Activated naive CD8-positive, alpha-beta T cell treated with anti-CD3 and anti-CD28 coated beads, Interleukin-2, amount 10 ng/mL, durations not matched to agents 7 days and 5 days (primary cell): Measurements from ENCODE around the gene SORCS1. TPM values are rescaled to one million over a fixed set of nuclear protein-coding genes. Genes with fewer than 3 reads are reported as not detected.

Source experiments
- ATAC-seq: fragments of 150-1000 bp; cut with Tn5 transposase; one replicate; pipeline ENCODE4 v1.10.0; 2021; ENCODE audit warnings: low read depth, moderate library complexity
- POLR2A ChIA-PET: fragments of 350-600 bp; sonication (Branson Sonifier 250); formaldehyde crosslinking; loops from one replicate; lab custom pipeline; 2021; ENCODE audit warnings: antibody characterized with exemption; lab: Charles Lee
- DNase-seq: peaks from one replicate; pipeline ENCODE4 v3.0.0; 2021
- H3K27ac Mint-ChIP-seq: one replicate; pipeline ENCODE4 v1.8.0; 2022; ENCODE audit warnings: mild to moderate bottlenecking, mixed read lengths
- H3K27me3 Mint-ChIP-seq: one replicate; pipeline ENCODE4 v1.8.0; 2022; ENCODE audit warnings: mild to moderate bottlenecking, moderate library complexity, mixed read lengths
- H3K36me3 Mint-ChIP-seq: one replicate; pipeline ENCODE4 v1.8.0; 2021; ENCODE audit warnings: mild to moderate bottlenecking, mixed read lengths
- H3K4me1 Mint-ChIP-seq: one replicate; pipeline ENCODE4 v1.8.0; 2021; ENCODE audit warnings: mixed read lengths
- H3K4me3 Mint-ChIP-seq: one replicate; pipeline ENCODE4 v1.8.0; 2022; ENCODE audit warnings: mild to moderate bottlenecking, moderate library complexity, mixed read lengths
- H3K9me3 Mint-ChIP-seq: one replicate; pipeline ENCODE4 v1.8.0; 2021; ENCODE audit warnings: mixed read lengths
- total RNA-seq, 2 experiments: library from RNA; stranded (reverse); gene quantifications; one replicate each; pipeline ENCODE4 v1.2.3, GENCODE V29; 2021

The SORCS1 gene
- total RNA-seq: not detected

GRCh38 chr10:107163881-107164861 lies at the start of gene SORCS1:
TSS of gene SORCS1 (minus strand) at chr10:107164706.
- ATAC-seq (no peak), DNase-seq (peak; percentile 31)
- Mint-ChIP-seq H3K27ac (no peak within 1 kb of the TSS), H3K36me3 (peaks cover 2% of the 10 kb centered on the region), H3K4me1 (no peaks in the 10 kb centered on the region), H3K27me3 (peaks cover 21% of the 10 kb centered on the region), H3K9me3 (peaks cover 2% of the 10 kb centered on the region), H3K4me3 (no peak within 1 kb of the TSS)
- POLR2A ChIA-PET: no interaction called here

DNA sequence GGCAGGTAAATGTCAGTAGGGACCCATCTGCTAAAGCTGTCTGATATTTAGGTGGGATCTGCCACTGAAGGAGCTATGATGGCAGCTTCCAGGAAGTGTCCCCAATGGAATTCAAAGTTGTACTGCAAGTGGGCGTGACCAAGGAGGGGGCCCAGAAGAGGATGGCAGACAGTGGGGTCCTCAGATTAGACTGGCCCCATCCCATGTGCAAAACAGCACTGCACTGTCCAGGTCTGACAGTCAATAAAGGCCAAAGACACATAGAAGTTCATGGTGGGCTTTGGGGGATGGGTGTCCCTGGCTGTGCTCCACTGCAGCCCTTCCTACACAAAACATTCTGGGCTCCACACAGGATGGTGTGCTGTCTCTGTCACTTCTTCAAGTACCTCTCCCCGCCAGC lies 49.8 kb upstream of the SORCS1 start:
- Mint-ChIP-seq H3K36me3 (no peaks in the 10 kb centered on the region), H3K27ac (no peak overlapping the region), H3K4me1 (no peaks in the 10 kb centered on the region), H3K9me3 (peaks cover 3% of the 10 kb centered on the region), H3K27me3 (no peaks in the 10 kb centered on the region), H3K4me3 (no peak overlapping the region)
- DNase-seq: no peak
- POLR2A ChIA-PET: no interaction called here
- no peak for ATAC-seq

DNA sequence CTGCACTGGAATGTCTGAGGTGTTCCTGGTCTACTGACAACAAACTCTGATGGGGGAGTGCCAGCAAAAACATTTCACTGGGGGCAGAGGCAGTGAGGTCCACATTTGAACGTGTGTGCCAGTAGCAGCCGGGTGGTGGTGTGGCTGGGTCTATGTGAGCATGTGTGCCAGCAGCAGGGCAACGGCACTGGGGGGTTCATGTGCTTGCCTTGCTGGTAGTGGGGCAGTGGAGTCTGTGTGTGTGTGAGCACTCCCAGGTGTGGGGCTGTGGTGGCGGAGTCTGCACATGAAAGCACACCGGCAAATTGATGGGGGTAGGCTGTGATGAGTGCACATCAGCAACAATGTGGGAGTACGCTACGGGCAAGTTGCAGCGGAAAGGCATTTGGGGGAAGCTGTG lies 49.4 kb upstream of the SORCS1 start:
- Mint-ChIP-seq H3K27me3 (no peaks in the 10 kb centered on the region), H3K4me3 (no peak overlapping the region), H3K9me3 (peaks cover 3% of the 10 kb centered on the region), H3K4me1 (no peaks in the 10 kb centered on the region), H3K27ac (no peak overlapping the region), H3K36me3 (no peaks in the 10 kb centered on the region)
- DNase-seq (no peak), ATAC-seq (no peak)
- POLR2A ChIA-PET: no interaction called here

GRCh38 chr10:107206833-107207232 lies 42.3 kb upstream of the SORCS1 start:
- no peak overlapping the region for H3K27ac Mint-ChIP-seq
- no peak for DNase-seq
- H3K4me1 Mint-ChIP-seq: no peaks in the 10 kb centered on the region
- H3K4me3 Mint-ChIP-seq: no peak overlapping the region
- POLR2A ChIA-PET: no interaction called here
- no peaks in the 10 kb centered on the region for H3K36me3 Mint-ChIP-seq
- no peaks in the 10 kb centered on the region for H3K27me3 Mint-ChIP-seq
- peaks cover 4% of the 10 kb centered on the region for H3K9me3 Mint-ChIP-seq
- no peak for ATAC-seq

DNA sequence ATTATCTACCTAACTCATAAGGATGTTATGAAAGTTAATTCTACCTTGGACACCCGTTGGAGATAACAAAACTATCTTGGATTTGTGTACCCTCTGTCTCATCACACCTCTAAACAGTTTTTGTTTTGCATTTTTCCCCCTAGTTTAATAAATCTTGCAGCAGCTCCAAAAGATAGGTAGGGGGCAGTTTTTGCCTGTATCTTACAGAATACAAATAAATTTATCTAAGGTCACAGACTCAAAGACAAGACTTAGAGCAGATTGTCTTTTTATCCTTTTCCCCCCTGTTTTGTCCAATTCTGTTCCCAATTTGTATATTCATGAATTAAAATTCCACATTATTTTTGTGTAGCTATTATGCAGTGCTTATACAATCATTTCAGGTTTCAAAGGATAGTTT lies 5.0 kb upstream of the SORCS1 start:
- peaks cover 2% of the 10 kb centered on the region for H3K9me3 Mint-ChIP-seq
- DNase-seq: no peak
- POLR2A ChIA-PET: no interaction called here

DNA sequence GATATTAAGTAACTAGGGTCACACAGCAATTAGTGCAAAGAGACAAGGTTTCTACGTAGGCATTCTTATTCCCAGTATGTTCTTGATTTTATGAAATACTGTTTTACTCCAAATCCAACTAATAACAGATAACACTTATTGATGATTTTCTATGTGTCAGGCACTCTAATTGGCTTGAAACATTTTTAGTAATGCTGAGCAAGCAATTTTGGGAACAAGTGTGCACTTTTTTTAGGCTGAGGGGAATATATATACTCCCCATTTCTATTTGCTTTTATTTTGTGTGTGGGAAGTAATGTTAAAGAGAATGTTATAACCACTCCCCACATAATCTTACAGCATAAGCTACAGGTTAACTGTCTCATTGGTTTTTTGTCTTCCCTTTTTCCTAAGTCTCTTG lies 4.2 kb upstream of the SORCS1 start:
- H3K27ac Mint-ChIP-seq: no peak overlapping the region
- peaks cover 10% of the 10 kb centered on the region for H3K27me3 Mint-ChIP-seq
- ATAC-seq: no peak

More for the DNA sequence above, 5.0 kb upstream of the SORCS1 start:
- Mint-ChIP-seq H3K36me3 (peaks cover 2% of the 10 kb centered on the region), H3K27ac (no peak overlapping the region), H3K4me3 (no peak overlapping the region), H3K4me1 (no peaks in the 10 kb centered on the region), H3K27me3 (peaks cover 10% of the 10 kb centered on the region)
- ATAC-seq: no peak

DNA sequence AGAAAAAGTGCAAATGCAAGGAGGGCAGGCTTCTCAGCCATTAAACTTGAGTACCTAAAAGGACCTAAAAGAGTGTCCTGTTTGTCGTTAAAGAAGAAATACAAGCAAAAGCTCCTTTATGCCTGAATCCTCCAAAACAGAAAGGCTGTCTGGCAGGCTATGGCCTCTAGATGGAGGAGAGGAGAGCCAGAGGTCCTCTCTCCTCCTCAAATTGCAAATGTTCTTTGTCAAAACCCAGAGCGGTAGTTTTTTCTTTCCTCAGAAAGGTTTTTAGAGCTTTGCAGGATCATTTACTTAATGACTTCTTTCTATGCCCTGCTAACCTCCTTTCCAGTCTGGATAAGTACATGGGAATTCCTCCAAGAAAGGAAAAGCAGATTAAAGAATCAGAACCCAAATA lies 1.9 kb upstream of the SORCS1 start:
- Mint-ChIP-seq H3K4me1 (no peaks in the 10 kb centered on the region), H3K9me3 (peaks cover 2% of the 10 kb centered on the region)
- POLR2A ChIA-PET: no interaction called here

More for the DNA sequence above, 4.2 kb upstream of the SORCS1 start:
- DNase-seq: no peak
- Mint-ChIP-seq H3K4me3 (no peak overlapping the region), H3K4me1 (no peaks in the 10 kb centered on the region), H3K9me3 (peaks cover 2% of the 10 kb centered on the region), H3K36me3 (peaks cover 2% of the 10 kb centered on the region)
- POLR2A ChIA-PET: no interaction called here

GRCh38 chr10:107164992-107165391 lies 486 bp upstream of the SORCS1 start:
- peaks cover 2% of the 10 kb centered on the region for H3K9me3 Mint-ChIP-seq
- POLR2A ChIA-PET: no interaction called here
- peaks cover 21% of the 10 kb centered on the region for H3K27me3 Mint-ChIP-seq
- no peak for DNase-seq
- no peak overlapping the region for H3K27ac Mint-ChIP-seq
- ATAC-seq: no peak
- no peaks in the 10 kb centered on the region for H3K4me1 Mint-ChIP-seq
- no peak overlapping the region for H3K4me3 Mint-ChIP-seq
- H3K36me3 Mint-ChIP-seq: peaks cover 2% of the 10 kb centered on the region

More for the DNA sequence above, 1.9 kb upstream of the SORCS1 start:
- DNase-seq: no peak
- Mint-ChIP-seq H3K4me3 (no peak overlapping the region), H3K36me3 (peaks cover 2% of the 10 kb centered on the region), H3K27me3 (peaks cover 21% of the 10 kb centered on the region), H3K27ac (no peak overlapping the region)
- ATAC-seq: no peak

DNA sequence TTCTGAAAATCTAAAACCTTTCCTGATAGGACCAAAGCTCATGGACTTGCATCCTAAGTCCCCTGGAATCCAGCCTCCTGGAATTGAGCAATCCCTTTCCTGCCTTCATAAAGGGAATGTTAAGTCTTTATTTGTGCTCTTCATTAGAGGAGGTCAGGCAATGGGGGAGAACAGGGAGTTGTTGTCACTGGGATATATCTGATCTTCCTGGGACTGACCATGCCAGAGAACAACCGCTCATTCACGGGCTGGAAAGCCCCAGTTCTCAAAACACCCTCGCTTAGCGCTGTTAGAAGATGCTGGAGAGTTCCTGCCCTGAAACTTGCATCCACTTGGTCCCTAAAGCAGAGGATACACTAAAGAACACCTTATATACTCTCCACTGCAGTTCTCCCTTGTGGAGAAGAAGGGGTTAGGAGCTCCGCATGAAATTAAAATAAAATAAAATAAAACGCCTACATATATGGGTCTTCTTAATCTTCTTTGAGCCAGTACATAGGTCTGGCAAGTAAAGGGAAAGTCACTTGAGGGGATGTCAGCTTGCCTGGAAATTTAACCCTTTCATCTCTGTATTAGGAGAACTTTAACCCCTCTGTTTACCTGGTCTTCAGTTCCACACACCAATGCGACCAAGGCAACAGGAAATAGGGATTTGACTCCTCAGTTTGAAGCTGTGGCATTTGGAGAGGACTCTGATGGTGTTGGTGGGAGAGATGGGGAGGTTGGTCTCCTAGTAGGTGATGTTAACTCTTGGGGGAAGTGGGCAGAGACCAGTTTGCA lies 1.2 kb downstream of the SORCS1 start:
- Mint-ChIP-seq H3K4me3 (no peak overlapping the region), H3K36me3 (peaks cover 2% of the 10 kb centered on the region), H3K4me1 (no peaks in the 10 kb centered on the region), H3K27ac (no peak overlapping the region), H3K27me3 (peaks cover 21% of the 10 kb centered on the region), H3K9me3 (peaks cover 2% of the 10 kb centered on the region)
- no peak for DNase-seq
- ATAC-seq: no peak
- POLR2A ChIA-PET: no interaction called here

DNA sequence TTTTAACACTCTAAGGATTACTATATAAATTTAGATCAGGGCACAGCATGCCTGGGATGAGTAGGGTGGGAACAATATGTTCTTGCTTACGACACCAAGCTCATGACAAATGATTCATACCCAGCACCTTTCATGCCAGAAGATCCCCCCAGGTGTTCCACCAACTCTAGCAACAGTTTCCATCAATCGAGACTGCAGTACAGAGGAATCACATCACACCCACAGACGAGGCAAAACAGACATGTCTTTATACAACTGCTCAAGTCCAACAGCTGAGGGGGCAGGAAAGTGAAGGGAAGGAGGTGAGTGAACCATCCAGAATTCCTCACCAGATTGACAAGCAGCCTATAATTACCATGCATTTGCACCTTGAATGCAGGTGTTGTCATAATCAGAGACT lies 3.6 kb downstream of the SORCS1 start:
- no peak for DNase-seq
- Mint-ChIP-seq H3K36me3 (peaks cover 2% of the 10 kb centered on the region), H3K27me3 (peaks cover 19% of the 10 kb centered on the region), H3K4me3 (no peak overlapping the region), H3K27ac (no peak overlapping the region), H3K4me1 (no peaks in the 10 kb centered on the region), H3K9me3 (no peaks in the 10 kb centered on the region)
- POLR2A ChIA-PET: no interaction called here
- no peak for ATAC-seq

GRCh38 chr10:107159871-107160270 lies 4.6 kb downstream of the SORCS1 start:
- no peak overlapping the region for H3K27ac Mint-ChIP-seq
- no peak for ATAC-seq
- H3K36me3 Mint-ChIP-seq: peaks cover under 1% of the 10 kb centered on the region
- no peak for DNase-seq
- no peak overlapping the region for H3K4me3 Mint-ChIP-seq
- POLR2A ChIA-PET: no interaction called here
- H3K27me3 Mint-ChIP-seq: peaks cover 10% of the 10 kb centered on the region
- no peaks in the 10 kb centered on the region for H3K4me1 Mint-ChIP-seq
- no peaks in the 10 kb centered on the region for H3K9me3 Mint-ChIP-seq

- POLR2A ChIA-PET: no interaction called here
- DNase-seq: no peak
- H3K36me3 Mint-ChIP-seq: no peaks in the 10 kb centered on the region
- H3K4me3 Mint-ChIP-seq: no peak overlapping the region
- H3K9me3 Mint-ChIP-seq: peaks cover 6% of the 10 kb centered on the region
- no peak overlapping the region for H3K27ac Mint-ChIP-seq
- H3K4me1 Mint-ChIP-seq: no peaks in the 10 kb centered on the region
- ATAC-seq: no peak
- H3K27me3 Mint-ChIP-seq: no peaks in the 10 kb centered on the region
Measured at GRCh38 chr10:107157071-107157470, 7.4 kb downstream of the SORCS1 start.

DNA sequence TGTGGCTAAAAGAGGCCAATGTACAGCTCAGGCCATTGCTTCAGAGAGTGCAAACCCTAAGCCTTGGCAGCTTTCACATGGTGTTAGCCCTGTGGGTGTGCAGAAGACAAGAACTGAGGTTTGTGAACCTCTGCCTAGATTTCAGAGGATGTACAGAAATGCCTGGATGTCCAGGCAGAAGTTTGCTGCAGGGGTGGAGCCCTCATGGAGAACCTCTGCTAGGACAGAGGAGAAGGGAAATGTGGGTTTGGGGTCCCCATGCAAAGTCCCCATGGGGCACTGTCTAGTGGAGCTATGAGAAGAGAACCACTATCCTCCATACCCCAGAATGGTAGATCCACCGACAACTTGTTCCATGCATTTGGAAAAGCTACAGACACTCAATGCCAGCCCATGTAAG lies 12.4 kb downstream of the SORCS1 start:
- Mint-ChIP-seq H3K4me3 (no peak overlapping the region), H3K4me1 (no peaks in the 10 kb centered on the region), H3K27ac (no peak overlapping the region), H3K36me3 (no peaks in the 10 kb centered on the region), H3K9me3 (peaks cover 13% of the 10 kb centered on the region), H3K27me3 (no peaks in the 10 kb centered on the region)
- POLR2A ChIA-PET: no interaction called here
- no peak for ATAC-seq
- DNase-seq: no peak
